ENCODE data around the gene LHFPL2.

The LHFPL2 gene

DNA sequence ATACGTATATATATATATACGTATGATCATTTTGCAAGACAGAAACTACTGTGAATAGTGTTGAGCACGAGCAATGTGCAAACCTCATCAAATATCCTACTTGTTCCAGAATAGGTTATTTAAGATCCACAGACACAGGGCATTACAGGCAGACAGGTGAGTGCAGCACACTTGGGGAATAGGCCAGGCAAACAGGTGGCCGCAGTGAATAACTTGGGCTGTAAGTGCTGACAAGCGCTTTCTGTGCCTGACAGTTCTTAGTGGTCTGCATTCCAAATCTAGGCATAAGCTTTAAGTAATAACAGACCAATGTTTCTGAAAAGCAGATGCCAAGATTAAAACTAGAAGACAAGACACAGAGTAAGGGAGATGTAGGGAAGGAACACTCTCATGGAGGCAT is 77.9 kb downstream of the LHFPL2 start:
- peaks cover 21% of the 10 kb centered on the region for H3K4me1 ChIP-seq (ENCODE audit: insufficient read depth, low read length)
- H3K36me3 ChIP-seq (ENCODE audit: insufficient read depth, low read length) = no peaks in the 10 kb centered on the region
- H3K27me3 ChIP-seq (ENCODE audit: insufficient read depth, low read length) = no peaks in the 10 kb centered on the region
- H3K4me3 ChIP-seq (ENCODE audit: low read length) = no peak overlapping the region
- H3K9me3 ChIP-seq (ENCODE audit: low read length) = no peaks in the 10 kb centered on the region
- no peak overlapping the region for H2AFZ ChIP-seq (ENCODE audit: low read depth, low read length)

DNA sequence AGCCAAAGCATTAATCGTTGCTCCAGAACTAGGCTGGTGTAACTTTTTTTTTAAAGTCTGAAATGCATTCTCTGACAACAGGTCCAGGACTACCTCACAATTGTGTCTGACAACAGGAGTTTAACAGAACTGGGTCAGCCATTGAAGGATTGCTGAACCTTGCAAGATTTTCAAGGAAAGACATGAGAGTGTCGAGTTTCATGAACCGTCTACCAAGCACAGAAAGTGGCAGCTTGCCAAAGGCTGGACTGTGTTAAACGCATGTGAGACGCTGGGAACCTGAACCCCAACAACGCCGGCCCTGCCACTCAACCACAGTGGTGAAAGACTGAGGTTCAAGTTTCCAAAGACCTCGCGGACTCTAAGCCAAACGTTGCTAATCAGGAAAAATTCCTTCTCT is 79.1 kb downstream of the LHFPL2 start:
- Histone ChIP-seq H3K27me3 (ENCODE audit: insufficient read depth, low read length) (no peaks in the 10 kb centered on the region), H3K36me3 (ENCODE audit: insufficient read depth, low read length) (no peaks in the 10 kb centered on the region), H2AFZ (ENCODE audit: low read depth, low read length) (no peak overlapping the region), H3K4me3 (ENCODE audit: low read length) (no peak overlapping the region), H3K4me1 (ENCODE audit: insufficient read depth, low read length) (peaks cover 21% of the 10 kb centered on the region), H3K9me3 (ENCODE audit: low read length) (no peaks in the 10 kb centered on the region)

DNA sequence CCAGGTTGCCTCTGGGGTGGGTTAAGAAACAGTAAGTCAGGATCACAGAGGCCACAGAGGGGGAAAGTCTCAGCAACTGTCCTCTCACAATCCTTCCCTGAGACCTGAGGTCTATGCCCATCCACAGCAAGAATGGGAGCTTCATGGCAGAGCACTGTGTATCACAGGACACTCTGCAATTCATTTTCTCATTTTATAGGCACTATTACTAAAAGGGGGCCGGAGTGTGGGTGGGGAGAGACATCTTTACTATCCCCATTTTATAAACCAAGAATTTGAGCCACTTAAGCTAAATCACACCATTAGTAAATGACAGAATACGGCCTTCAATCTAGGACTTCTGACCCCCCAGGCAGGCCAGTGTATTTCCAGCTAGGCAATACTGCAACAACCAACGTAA is 79.9 kb downstream of the LHFPL2 start:
- H3K27me3 ChIP-seq (ENCODE audit: insufficient read depth, low read length) = no peaks in the 10 kb centered on the region
- H3K4me1 ChIP-seq (ENCODE audit: insufficient read depth, low read length) = peaks cover 21% of the 10 kb centered on the region
- no peak overlapping the region for H3K4me3 ChIP-seq (ENCODE audit: low read length)
- no peaks in the 10 kb centered on the region for H3K9me3 ChIP-seq (ENCODE audit: low read length)
- H3K36me3 ChIP-seq (ENCODE audit: insufficient read depth, low read length) = no peaks in the 10 kb centered on the region
- no peak overlapping the region for H2AFZ ChIP-seq (ENCODE audit: low read depth, low read length)

DNA sequence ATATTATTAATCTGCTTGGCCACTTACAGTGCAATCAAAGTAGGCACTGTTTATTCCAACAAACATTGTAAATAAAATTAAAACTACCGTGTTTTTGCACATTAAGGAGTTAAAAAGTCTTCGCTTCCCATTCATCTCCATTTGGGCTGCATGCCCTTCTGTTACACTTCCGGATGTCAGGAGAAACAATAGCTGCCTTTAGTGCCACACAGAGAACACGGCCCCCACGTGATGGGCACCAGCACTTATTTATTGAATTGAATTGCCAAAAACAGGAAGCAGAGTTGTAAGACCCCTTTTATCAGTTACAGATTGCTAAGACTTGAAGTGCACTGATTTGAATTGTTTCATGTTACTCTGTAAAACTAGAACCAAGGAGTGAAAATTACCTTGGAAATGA is 80.4 kb downstream of the LHFPL2 start:
- H3K36me3 ChIP-seq (ENCODE audit: insufficient read depth, low read length) = no peaks in the 10 kb centered on the region
- H3K9me3 ChIP-seq (ENCODE audit: low read length) = no peaks in the 10 kb centered on the region
- no peak overlapping the region for H2AFZ ChIP-seq (ENCODE audit: low read depth, low read length)
- H3K27me3 ChIP-seq (ENCODE audit: insufficient read depth, low read length) = no peaks in the 10 kb centered on the region
- H3K4me3 ChIP-seq (ENCODE audit: low read length) = no peak overlapping the region
- H3K4me1 ChIP-seq (ENCODE audit: insufficient read depth, low read length) = peaks cover 21% of the 10 kb centered on the region

DNA sequence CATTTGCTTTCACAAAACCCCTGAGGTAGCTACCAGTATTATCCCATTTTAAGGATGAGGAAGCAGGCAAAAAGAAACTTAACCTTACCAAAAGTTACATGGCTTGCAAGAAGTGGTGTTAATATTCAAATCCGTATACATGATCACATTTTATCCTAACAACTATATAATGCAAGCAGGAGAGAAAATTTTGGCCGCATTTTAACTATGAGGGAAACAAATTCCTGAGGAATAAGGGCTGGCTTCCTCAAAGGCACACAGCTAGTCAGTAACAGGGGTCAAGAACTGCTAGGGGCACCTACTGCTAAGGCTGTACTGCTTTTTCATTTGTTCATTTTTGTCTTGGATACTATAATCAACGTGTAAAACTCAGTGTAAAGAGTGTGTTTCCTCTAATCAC is 81.0 kb downstream of the LHFPL2 start:
- Histone ChIP-seq H3K4me3 (ENCODE audit: low read length) (no peak overlapping the region), H3K36me3 (ENCODE audit: insufficient read depth, low read length) (no peaks in the 10 kb centered on the region), H3K27me3 (ENCODE audit: insufficient read depth, low read length) (no peaks in the 10 kb centered on the region), H3K4me1 (ENCODE audit: insufficient read depth, low read length) (peaks cover 21% of the 10 kb centered on the region), H3K9me3 (ENCODE audit: low read length) (no peaks in the 10 kb centered on the region), H2AFZ (ENCODE audit: low read depth, low read length) (no peak overlapping the region)

DNA sequence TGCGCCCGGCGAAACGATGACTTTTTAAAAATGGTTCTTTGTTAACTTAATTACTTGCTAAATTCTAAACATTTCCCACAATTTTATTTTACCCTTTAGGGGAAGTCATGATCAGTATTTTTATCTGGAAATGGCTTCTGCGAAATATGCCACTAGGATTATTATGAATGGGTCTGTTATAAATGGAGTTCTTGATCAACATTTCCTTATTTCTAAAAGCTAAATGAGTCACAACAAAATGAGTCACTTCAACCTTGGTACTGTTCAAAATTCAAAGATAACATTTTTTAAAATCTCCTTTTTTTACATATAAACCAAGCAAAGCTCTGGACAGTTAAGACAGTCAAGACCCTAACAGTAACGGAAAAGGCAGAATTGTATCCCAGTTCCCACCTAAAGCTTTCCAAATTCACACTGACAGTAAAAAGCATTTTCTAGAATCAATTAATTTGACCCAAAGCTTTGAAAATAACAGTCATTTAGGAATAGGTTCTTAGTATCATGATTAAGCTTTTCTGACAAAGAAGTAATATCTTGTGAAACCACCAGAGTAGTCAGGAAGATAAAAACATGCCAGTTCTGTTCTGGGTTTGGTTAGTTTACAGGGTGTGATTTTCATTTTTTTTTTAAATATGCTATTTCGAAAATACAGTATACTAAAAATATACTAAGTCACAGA is 81.7 kb downstream of the LHFPL2 start:
- Histone ChIP-seq H3K9me3 (ENCODE audit: low read length) (no peaks in the 10 kb centered on the region), H3K27me3 (ENCODE audit: insufficient read depth, low read length) (no peaks in the 10 kb centered on the region), H2AFZ (ENCODE audit: low read depth, low read length) (no peak overlapping the region), H3K4me1 (ENCODE audit: insufficient read depth, low read length) (peaks cover 21% of the 10 kb centered on the region), H3K36me3 (ENCODE audit: insufficient read depth, low read length) (no peaks in the 10 kb centered on the region), H3K4me3 (ENCODE audit: low read length) (no peak overlapping the region)

DNA sequence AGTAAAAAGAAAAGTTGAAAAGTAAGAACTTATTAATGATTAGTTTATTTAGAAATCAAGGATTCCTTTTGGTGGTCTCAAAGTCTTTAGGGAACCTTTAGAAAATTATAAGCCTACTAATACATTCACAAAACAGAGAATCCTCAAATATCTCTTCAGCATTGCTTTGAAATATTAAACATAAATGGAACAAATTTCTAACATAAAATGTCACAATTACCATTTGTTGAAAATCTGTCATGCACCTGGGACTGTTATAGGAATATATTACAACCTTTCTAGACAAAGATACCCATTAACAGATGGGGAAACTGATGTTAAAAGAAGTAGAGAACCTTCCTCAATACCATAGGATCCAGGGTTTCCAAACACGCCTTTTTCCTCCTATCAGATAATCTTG is 83.2 kb downstream of the LHFPL2 start:
- H3K36me3 ChIP-seq (ENCODE audit: insufficient read depth, low read length) = no peaks in the 10 kb centered on the region
- H3K27me3 ChIP-seq (ENCODE audit: insufficient read depth, low read length) = no peaks in the 10 kb centered on the region

DNA sequence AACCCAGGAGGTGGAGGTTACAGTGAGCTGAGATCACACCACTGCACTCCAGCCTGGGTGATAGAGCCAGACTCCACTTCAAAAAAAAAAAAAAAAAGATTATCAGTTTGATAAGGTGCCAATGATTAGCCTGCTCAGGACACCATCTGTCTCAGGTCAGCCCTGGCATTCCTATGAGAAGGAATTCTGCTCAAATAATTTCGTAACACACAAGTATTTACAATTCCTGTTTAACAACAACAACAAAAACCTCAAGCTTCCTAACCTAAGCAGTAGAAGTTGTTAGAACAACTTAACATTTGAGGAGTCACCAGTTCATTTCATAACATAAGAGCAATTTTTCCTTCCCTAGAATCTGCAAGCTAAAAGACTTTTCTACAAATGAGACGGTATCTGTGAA is 85.0 kb downstream of the LHFPL2 start:
- Histone ChIP-seq H3K9me3 (ENCODE audit: low read length) (no peaks in the 10 kb centered on the region), H3K36me3 (ENCODE audit: insufficient read depth, low read length) (no peaks in the 10 kb centered on the region), H3K4me3 (ENCODE audit: low read length) (no peak overlapping the region), H2AFZ (ENCODE audit: low read depth, low read length) (no peak overlapping the region), H3K4me1 (ENCODE audit: insufficient read depth, low read length) (peaks cover 11% of the 10 kb centered on the region), H3K27me3 (ENCODE audit: insufficient read depth, low read length) (no peaks in the 10 kb centered on the region)

More for the DNA sequence above, 83.2 kb downstream of the LHFPL2 start:
- no peaks in the 10 kb centered on the region for H3K9me3 ChIP-seq (ENCODE audit: low read length)
- H3K4me3 ChIP-seq (ENCODE audit: low read length) = no peak overlapping the region
- peaks cover 21% of the 10 kb centered on the region for H3K4me1 ChIP-seq (ENCODE audit: insufficient read depth, low read length)
- no peak overlapping the region for H2AFZ ChIP-seq (ENCODE audit: low read depth, low read length)

DNA sequence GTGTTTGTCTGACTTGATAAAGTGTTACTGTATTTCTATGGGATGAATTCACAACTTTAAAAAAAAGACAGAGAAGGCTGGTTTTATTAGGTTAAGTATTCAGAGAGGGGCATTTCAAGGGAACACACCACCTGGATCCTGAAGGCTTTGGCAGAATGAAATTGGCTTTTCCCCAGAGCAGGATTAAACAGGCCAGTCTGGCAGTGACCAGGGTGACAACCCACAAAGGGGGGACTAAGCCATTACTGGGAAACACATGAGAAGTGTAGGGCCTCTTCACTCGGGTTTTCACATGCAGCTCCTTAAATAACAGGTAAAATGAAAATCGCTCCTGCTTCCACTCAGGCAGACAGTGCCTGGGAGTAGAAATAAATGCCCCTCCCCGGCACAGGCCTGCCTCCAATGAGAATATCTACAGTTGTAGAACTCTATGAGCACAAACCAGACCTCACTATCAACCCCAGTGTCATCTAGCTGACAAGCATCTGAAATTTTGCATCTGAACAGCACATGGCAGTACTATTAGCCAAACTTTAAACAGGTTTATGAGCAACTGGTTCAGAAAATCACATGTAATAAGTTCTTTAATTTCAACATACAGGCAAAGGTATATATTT is 85.8 kb downstream of the LHFPL2 start:
- Histone ChIP-seq H3K4me1 (ENCODE audit: insufficient read depth, low read length) (peaks cover 3% of the 10 kb centered on the region), H3K27me3 (ENCODE audit: insufficient read depth, low read length) (no peaks in the 10 kb centered on the region), H2AFZ (ENCODE audit: low read depth, low read length) (no peak overlapping the region), H3K4me3 (ENCODE audit: low read length) (no peak overlapping the region), H3K9me3 (ENCODE audit: low read length) (no peaks in the 10 kb centered on the region), H3K36me3 (ENCODE audit: insufficient read depth, low read length) (no peaks in the 10 kb centered on the region)

DNA sequence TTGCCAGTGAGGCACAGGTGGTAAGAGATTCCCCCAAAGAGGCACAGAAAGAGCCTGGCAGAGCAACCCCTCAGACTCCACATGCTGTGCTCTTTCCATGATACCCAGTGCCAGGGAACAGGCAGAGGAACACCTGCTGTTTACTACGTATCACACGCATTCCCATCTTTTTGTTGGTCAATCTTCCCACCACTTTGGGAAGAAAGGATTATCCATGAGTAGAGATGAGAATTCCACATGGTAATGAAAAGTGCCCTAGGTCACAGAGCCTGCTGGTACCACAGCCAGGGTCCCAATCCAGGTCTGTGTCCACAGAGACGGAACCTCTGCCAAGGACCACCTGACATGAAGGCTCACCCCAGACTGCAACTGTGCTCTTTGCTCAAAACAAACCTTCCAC is 86.6 kb downstream of the LHFPL2 start:
- H3K4me1 ChIP-seq (ENCODE audit: insufficient read depth, low read length) = no peaks in the 10 kb centered on the region
- no peaks in the 10 kb centered on the region for H3K36me3 ChIP-seq (ENCODE audit: insufficient read depth, low read length)

DNA sequence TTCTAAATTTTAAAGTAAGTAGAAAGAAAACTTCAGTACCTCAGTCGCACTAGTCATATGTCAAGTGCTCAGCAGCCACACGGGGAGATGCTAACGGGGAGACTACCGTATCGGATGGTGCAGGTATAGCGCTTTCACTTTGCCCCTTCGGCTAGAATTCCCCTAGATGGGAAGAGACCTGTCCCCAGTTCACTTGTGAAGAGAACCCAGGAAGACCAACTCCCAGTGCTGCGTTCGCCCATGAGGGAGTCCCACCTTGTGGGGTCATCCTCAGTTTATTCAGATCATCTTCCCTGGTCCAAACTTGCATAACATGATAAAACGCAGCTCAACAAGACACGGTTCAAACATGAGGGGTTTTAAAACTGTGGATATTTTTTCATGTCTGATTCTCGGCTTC is 87.3 kb downstream of the LHFPL2 start:
- H2AFZ ChIP-seq (ENCODE audit: low read depth, low read length) = no peak overlapping the region

More for the DNA sequence above, 86.6 kb downstream of the LHFPL2 start:
- H3K27me3 ChIP-seq (ENCODE audit: insufficient read depth, low read length) = no peaks in the 10 kb centered on the region
- no peak overlapping the region for H2AFZ ChIP-seq (ENCODE audit: low read depth, low read length)
- H3K9me3 ChIP-seq (ENCODE audit: low read length) = no peaks in the 10 kb centered on the region
- no peak overlapping the region for H3K4me3 ChIP-seq (ENCODE audit: low read length)

DNA sequence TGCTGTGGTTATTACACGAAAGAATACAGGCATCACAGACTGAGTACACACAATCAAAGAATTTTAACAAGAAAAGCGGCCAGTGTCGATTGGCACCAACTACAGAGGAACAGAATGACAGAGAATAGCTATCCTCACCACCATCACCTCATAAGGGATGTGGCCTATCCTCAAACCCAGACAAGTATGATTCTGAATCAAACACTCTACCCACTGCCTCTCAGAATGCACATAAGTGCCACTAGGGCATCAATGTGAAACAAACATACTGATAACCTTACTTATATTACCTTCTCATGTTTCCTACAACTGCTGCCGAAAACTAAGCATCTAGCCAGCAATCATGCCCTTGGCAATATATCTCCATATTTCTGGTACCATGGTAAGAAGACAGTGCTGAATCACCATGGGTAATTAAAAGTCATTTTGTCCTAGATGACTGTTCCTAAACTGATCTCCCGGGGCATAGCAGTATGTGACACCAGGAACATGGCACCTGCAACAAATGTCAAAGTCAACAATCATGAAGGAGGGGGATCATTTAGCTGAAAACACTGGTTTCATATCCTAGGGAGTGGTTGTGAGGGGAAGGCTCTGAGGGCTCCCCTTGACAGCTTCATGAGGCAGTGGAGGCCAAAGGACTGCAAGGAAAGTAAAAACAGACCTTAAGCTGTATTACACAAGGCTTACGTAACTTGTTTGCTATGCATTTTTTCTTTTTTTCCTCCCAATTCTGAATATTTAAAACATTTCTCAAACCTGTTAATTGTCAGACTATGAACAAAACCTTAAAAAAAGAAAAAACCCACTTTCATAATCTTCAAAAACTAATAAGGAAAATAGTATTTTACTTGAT is 88.3 kb downstream of the LHFPL2 start:
- no peaks in the 10 kb centered on the region for H3K36me3 ChIP-seq (ENCODE audit: insufficient read depth, low read length)
- H3K9me3 ChIP-seq (ENCODE audit: low read length) = no peaks in the 10 kb centered on the region
- no peaks in the 10 kb centered on the region for H3K4me1 ChIP-seq (ENCODE audit: insufficient read depth, low read length)

More for the DNA sequence above, 87.3 kb downstream of the LHFPL2 start:
- Histone ChIP-seq H3K9me3 (ENCODE audit: low read length) (no peaks in the 10 kb centered on the region), H3K36me3 (ENCODE audit: insufficient read depth, low read length) (no peaks in the 10 kb centered on the region), H3K4me1 (ENCODE audit: insufficient read depth, low read length) (no peaks in the 10 kb centered on the region), H3K27me3 (ENCODE audit: insufficient read depth, low read length) (no peaks in the 10 kb centered on the region), H3K4me3 (ENCODE audit: low read length) (no peak overlapping the region)

DNA sequence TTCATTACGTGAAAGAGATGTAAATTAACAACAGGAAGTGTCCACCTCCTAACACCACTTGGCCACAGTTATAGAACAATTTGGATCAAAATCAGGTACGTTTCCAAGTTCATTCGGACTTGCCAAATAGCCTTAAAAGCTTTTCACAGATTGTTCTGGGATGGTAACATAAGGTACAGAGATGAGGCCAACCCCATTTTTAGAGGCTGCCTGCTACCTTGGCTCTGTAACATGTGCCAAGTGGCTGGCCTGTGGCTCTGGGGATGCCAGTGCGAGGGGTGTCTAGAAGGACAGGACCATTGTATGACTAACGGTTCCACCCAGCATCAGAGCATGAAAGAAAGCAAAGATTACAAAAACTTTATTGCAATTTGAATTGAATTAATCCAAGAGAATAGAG is 91.0 kb downstream of the LHFPL2 start:
- Histone ChIP-seq H3K9me3 (ENCODE audit: low read length) (peaks cover 2% of the 10 kb centered on the region), H3K4me1 (ENCODE audit: insufficient read depth, low read length) (no peaks in the 10 kb centered on the region), H3K36me3 (ENCODE audit: insufficient read depth, low read length) (no peaks in the 10 kb centered on the region), H3K27me3 (ENCODE audit: insufficient read depth, low read length) (no peaks in the 10 kb centered on the region), H2AFZ (ENCODE audit: low read depth, low read length) (no peak overlapping the region), H3K4me3 (ENCODE audit: low read length) (no peak overlapping the region)

More for the DNA sequence above, 88.3 kb downstream of the LHFPL2 start:
- Histone ChIP-seq H2AFZ (ENCODE audit: low read depth, low read length) (no peak overlapping the region), H3K4me3 (ENCODE audit: low read length) (no peak overlapping the region), H3K27me3 (ENCODE audit: insufficient read depth, low read length) (no peaks in the 10 kb centered on the region)

Measured in neuron (in vitro differentiated cells).